Parathyroid adenoma (tissue), 2 donors: ENCODE measurements around the gene SUN5.

Source experiments
- H2AFZ ChIP-seq: fragments of 300-600 bp; sonication (generic); one replicate; pipeline ENCODE4 v1.7.0; 2017; ENCODE audit warnings: antibody characterized with exemption, mild to moderate bottlenecking
- H3K27ac ChIP-seq: fragments of 300-600 bp; sonication (generic); one replicate; pipeline ENCODE4 v1.7.0; 2017
- H3K27me3 ChIP-seq: fragments of 300-600 bp; sonication (generic); one replicate; pipeline ENCODE4 v1.7.0; 2017; ENCODE audit warnings: low read length; ENCODE audit not compliant: control insufficient read depth, insufficient read depth
- H3K36me3 ChIP-seq: fragments of 300-600 bp; sonication (generic); one replicate; pipeline ENCODE4 v1.7.0; 2017; ENCODE audit warnings: low read length; ENCODE audit not compliant: control insufficient read depth, insufficient read depth
- H3K4me1 ChIP-seq: fragments of 300-600 bp; sonication (generic); one replicate; pipeline ENCODE4 v1.7.0; 2017; ENCODE audit warnings: control low read depth
- H3K4me2 ChIP-seq: fragments of 300-600 bp; sonication (generic); one replicate; pipeline ENCODE4 v1.7.0; 2017; ENCODE audit warnings: low read length
- H3K4me3 ChIP-seq: fragments of 300-600 bp; sonication (generic); one replicate; pipeline ENCODE4 v1.7.0; 2017; ENCODE audit warnings: low read depth, low read length
- H3K79me2 ChIP-seq: fragments of 300-600 bp; sonication (generic); one replicate; pipeline ENCODE4 v1.7.0; 2017; ENCODE audit warnings: control low read depth
- H3K9ac ChIP-seq: fragments of 300-600 bp; sonication (generic); one replicate; pipeline ENCODE4 v1.7.0; 2017; ENCODE audit warnings: mild to moderate bottlenecking
- H3K9me3 ChIP-seq: fragments of 300-600 bp; sonication (generic); one replicate; pipeline ENCODE4 v1.7.0; 2017; ENCODE audit warnings: low read length; ENCODE audit not compliant: control insufficient read depth
- TF ChIP-seq, protein P1 (sequence below): fragments of 300-600 bp; sonication (generic); IDR thresholded peaks from one replicate; pipeline ENCODE4 v1.7.0; 2017; ENCODE audit warnings: antibody characterized with exemption, mild to moderate bottlenecking
- donor health status: primary hyperparathyroidism.

Gene SUN5

DNA sequence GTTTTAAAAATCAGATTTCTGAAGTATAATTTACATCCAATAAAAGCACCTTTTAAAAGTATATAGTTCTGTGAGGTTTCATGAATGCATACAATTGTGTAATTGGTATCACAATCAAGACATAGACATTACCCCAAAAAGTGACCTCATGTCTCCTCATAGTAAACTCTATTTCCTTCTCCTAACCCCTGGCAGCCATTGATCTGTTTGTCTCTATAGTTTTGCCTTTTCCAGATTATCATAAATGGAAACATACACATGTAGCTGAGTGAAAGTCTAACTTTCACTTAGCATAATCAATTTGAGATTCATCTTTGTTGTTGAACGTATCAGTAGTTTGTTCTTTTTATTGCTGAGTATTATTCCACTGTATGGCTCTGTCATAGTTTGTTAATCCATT, 57.6 kb downstream of the SUN5 start:
- H3K4me1 ChIP-seq: no peaks in the 10 kb centered on the region
- TF ChIP-seq, protein P1, sequence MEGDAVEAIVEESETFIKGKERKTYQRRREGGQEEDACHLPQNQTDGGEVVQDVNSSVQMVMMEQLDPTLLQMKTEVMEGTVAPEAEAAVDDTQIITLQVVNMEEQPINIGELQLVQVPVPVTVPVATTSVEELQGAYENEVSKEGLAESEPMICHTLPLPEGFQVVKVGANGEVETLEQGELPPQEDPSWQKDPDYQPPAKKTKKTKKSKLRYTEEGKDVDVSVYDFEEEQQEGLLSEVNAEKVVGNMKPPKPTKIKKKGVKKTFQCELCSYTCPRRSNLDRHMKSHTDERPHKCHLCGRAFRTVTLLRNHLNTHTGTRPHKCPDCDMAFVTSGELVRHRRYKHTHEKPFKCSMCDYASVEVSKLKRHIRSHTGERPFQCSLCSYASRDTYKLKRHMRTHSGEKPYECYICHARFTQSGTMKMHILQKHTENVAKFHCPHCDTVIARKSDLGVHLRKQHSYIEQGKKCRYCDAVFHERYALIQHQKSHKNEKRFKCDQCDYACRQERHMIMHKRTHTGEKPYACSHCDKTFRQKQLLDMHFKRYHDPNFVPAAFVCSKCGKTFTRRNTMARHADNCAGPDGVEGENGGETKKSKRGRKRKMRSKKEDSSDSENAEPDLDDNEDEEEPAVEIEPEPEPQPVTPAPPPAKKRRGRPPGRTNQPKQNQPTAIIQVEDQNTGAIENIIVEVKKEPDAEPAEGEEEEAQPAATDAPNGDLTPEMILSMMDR: no peak

DNA sequence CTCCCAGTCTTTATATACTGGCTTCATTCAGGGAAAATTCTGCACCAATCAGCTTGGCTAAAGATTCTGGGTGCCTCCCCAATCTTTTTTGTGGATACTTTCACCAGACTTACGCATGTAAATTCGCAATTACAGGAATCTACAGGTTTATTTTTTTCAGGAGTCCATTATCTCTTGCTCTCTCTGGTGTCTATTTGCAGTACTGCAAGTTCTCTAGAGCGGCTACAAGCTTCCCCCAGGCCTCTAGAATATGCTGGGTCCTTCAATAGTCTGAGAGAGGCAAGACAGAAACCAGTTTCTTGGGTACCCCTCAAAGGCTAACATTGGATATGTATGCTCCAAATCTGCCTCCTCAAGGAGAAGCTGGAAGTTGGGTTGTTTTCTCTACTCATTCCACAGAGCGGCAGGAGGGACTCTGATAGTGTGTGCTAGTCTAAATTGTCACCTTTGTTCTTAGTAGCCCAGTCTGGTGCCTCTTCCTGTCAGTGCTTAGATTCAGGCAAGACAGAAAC, 58.5 kb downstream of the SUN5 start:
- Histone ChIP-seq H2AFZ (no peak overlapping the region), H3K9ac (no peak overlapping the region), H3K9me3 (no peaks in the 10 kb centered on the region), H3K4me1 (no peaks in the 10 kb centered on the region), H3K27me3 (no peaks in the 10 kb centered on the region), H3K4me2 (no peak overlapping the region), H3K79me2 (no peaks in the 10 kb centered on the region), H3K36me3 (no peaks in the 10 kb centered on the region), H3K4me3 (no peak overlapping the region), H3K27ac (no peak overlapping the region)
- TF ChIP-seq, protein P1: peak; percentile 39

More for the DNA sequence above, 57.6 kb downstream of the SUN5 start:
- no peak overlapping the region for H3K27ac ChIP-seq
- H3K9ac ChIP-seq: no peak overlapping the region
- no peak overlapping the region for H3K4me2 ChIP-seq
- H3K9me3 ChIP-seq: no peaks in the 10 kb centered on the region
- H3K27me3 ChIP-seq: no peaks in the 10 kb centered on the region
- H3K79me2 ChIP-seq: no peaks in the 10 kb centered on the region
- H3K36me3 ChIP-seq: no peaks in the 10 kb centered on the region
- no peak overlapping the region for H3K4me3 ChIP-seq
- H2AFZ ChIP-seq: no peak overlapping the region

DNA sequence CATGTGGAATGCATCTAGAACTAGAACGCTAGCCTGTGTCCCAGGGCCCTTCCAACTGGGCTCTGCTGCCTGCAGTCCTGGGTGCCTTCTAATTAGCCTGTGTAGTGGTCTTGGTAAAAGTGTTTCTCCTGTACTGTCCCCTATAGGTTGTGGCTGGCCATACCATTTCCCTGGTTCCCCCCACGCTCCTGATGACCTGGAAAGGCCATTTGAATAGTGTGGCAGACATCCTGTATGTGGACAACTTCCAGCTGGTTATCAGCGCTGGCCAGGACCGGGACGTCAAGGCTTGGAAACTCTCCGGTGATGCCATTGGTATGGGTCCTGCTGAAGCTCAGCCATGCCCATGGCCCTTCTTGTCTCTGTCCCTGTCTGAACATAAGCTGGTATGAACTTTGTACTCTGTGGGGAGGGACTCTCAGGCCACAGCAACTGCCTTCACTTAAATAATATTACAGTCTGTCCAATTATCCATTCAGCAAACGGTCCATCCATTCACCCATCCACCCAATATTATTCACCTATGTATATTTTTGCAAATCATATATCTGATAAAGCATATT, 60.7 kb downstream of the SUN5 start:
- Histone ChIP-seq H3K27me3 (no peaks in the 10 kb centered on the region), H3K9me3 (no peaks in the 10 kb centered on the region), H3K27ac (no peak overlapping the region), H3K36me3 (no peaks in the 10 kb centered on the region), H3K79me2 (no peaks in the 10 kb centered on the region), H3K9ac (no peak overlapping the region), H2AFZ (no peak overlapping the region), H3K4me2 (no peak overlapping the region), H3K4me3 (no peak overlapping the region), H3K4me1 (no peaks in the 10 kb centered on the region)
- TF ChIP-seq, protein P1: no peak

DNA sequence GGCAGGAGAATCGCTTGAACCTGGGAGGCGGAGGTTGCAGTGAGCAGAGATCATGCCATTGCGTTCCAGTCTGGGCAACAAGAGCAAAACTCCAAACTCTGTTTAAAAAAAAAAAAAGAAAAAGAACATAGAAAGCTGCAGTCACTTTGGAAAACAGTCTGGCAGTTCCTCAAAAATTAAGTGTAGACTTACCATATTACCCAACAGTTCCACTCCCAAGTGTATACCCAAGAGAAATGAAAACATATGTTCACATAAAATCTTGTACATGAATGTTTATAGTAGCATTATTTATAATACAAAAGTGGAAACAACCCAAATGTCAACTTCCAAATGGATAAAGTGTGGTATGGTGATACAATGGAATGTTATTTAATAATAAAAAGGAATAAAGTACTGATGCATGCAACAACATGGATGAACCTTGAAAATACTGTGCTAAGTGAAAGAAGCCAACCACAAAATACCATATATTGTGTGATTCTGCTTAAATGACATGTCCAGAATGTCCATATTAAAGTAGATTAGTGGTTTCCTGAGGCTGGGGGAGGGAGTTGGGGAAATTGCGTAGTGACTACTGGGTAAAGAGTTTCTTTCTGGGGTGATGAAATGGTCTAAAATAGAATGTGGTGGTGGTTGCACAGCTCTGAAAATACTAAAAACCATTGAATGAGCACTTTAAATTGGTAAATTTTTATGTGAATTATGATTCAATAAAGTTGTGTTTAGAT, 62.9 kb downstream of the SUN5 start:
- TF ChIP-seq, protein P1: no peak
- Histone ChIP-seq H3K4me2 (no peak overlapping the region), H3K4me3 (no peak overlapping the region), H3K4me1 (no peaks in the 10 kb centered on the region), H3K9ac (no peak overlapping the region), H3K79me2 (no peaks in the 10 kb centered on the region), H3K9me3 (no peaks in the 10 kb centered on the region), H3K36me3 (no peaks in the 10 kb centered on the region), H3K27ac (no peak overlapping the region), H3K27me3 (no peaks in the 10 kb centered on the region), H2AFZ (no peak overlapping the region)

DNA sequence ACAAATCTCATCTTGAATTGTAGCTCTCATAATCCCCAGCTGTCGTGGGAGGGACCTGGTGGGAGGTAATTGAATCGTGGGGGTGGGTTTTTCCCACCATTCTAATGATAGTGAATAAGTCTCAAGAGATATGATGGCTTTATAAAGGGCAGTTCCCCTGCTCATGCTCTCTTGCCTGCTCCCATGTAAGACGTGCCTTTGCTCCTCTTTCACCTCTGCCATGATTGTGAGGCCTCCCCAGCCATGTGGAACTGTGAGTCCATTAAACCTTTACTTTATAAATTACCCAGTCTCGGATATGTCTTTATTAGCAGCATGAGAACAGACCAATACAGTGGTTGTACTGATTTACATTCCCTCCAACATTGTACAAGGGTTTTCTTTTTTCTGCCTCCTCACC, 69.7 kb downstream of the SUN5 start:
- Histone ChIP-seq H3K27ac (no peak overlapping the region), H3K4me2 (no peak overlapping the region)
- TF ChIP-seq, protein P1: no peak

More for the DNA sequence above, 69.7 kb downstream of the SUN5 start:
- Histone ChIP-seq H3K27me3 (no peaks in the 10 kb centered on the region), H3K79me2 (no peaks in the 10 kb centered on the region), H3K9me3 (no peaks in the 10 kb centered on the region), H3K36me3 (no peaks in the 10 kb centered on the region), H2AFZ (no peak overlapping the region), H3K4me3 (no peak overlapping the region), H3K4me1 (no peaks in the 10 kb centered on the region), H3K9ac (no peak overlapping the region)
